Measurements from ENCODE around the gene RHBDL1. TPM values are rescaled to one million over a fixed set of nuclear protein-coding genes. Genes with fewer than 3 reads are reported as not detected.

The RHBDL1 gene
- 7.5 and 8.6 TPM in 2 replicates for total RNA-seq (2013; cell fraction: nucleolus; rRNA removed)
- 0.22 and 0.28 TPM in 2 replicates for total RNA-seq (2014; rRNA removed)
- 0.09 TPM in 1 of 2 replicates, not detected in the other for total RNA-seq (2014; rRNA removed; fragmentation: Illumina TruSeq; extraction: Trizol)
- total RNA-seq (2021) = 1.0 and 1.3 TPM in 2 replicates
- 0.62 TPM for polyA plus RNA-seq (2011; ENCODE audit: low read depth)
- polyA plus RNA-seq (2011; rRNA removed) = 0.27 and 0.65 TPM in 2 replicates
- polyA plus RNA-seq (2011; cell fraction: cytosol; rRNA removed) = 0.60 and 1.5 TPM in 2 replicates
- 39.2 and 45.8 TPM in 2 replicates for polyA plus RNA-seq (2011; cell fraction: nucleus; rRNA removed)
- polyA plus RNA-seq (2012) = 1.5 and 2.2 TPM in 2 replicates
- polyA plus RNA-seq (2014; fragmentation: Illumina TruSeq; extraction: Trizol) = 0.04 TPM in 1 of 2 replicates, not detected in the other
- polyA plus RNA-seq (2014; fragmentation: Nextera tagmentation; extraction: Ambion mirVana) = not detected
- 0.82 and 0.88 TPM in 2 replicates for polyA plus RNA-seq (2014; rRNA removed)
- polyA plus RNA-seq (2016; fragmentation: Nextera tagmentation; extraction: Ambion mirVana) = not detected
- polyA minus RNA-seq (2011; rRNA and poly(A)+ RNA removed) = 0.15 TPM in 1 of 2 replicates, not detected in the other
- not detected in 2 replicates for polyA minus RNA-seq (2011; cell fraction: cytosol; rRNA and poly(A)+ RNA removed)
- 3.9 and 4.1 TPM in 2 replicates for polyA minus RNA-seq (2011; cell fraction: nucleus; rRNA and poly(A)+ RNA removed)
- percentile 51 among the genes with signal in this experiment for Bru-seq, nascent RNA
- percentile 75 among the genes with signal in this experiment for BruChase-seq, experiment 1, labeled RNA remaining after a 6-hour chase
- BruChase-seq, experiment 2, labeled RNA remaining after a 2-hour chase = percentile 67 among the genes with signal in this experiment
- long read RNA-seq, experiment 1 = 0 reads
- long read RNA-seq, experiment 2 = 0 reads

DNA sequence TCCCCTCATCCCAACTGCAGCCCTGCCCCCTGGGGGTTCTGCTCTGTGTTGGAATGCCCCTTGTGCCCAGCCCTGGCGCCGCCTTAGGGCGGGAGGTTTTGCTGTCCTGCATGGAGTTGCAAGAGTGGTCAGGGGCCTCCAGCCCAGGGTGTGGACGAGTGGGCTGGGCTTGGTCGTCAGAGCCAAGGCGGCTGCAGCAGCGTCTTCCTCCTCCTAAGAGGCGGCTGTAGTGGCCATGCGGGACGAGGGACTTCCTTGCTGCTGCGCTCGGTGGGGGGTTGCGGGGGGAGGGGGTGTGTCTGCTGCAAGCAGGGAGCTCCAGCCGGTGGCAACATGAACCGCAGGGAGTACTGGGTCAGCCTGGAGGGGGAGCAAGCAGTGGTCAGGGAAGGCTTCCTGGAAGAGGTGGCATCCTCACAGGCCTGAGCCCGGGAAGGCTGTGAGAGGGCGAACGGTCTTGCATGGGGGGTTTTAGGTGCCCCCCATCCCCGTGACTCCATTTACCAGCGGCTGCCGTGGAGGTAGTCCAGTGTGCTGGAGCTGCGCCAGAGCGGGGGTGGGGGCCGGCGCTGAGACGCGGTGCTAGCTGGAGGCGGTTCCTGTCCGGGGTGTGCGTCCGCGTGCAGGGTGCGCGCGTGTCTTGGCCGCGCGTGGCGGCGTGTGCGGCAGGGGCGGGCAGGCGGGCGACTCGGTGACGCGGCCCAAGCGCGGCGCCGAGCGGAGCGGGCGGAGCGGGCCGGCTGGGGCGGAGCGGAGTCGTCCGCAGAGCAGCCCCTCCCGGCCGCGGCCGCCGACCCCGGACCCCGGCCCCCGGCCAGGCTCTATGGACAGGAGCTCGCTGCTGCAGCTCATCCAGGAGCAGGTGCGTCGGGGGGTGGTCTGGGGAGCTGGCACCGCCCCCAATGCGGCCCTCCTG, at the start of gene RHBDL1:
RHBDL1 (plus strand) TSS at position 704 of the 916 bp plus-strand sequence; CDS start at position 824, 120 bp downstream.
- WGBS (ENCODE audit: insufficient coverage, insufficient replicate concordance, low lambda C conversion rate, missing lambda C conversion rate) = 8% methylated on average over 56 of the region's 73 CpGs
- no peaks in the 10 kb centered on the region for H3K79me2 ChIP-seq (ENCODE audit: control insufficient read depth, insufficient read depth, low read length)
- no peaks in the 10 kb centered on the region; the same call in 1 of the 2 replicates for H4K20me1 ChIP-seq (ENCODE audit: control insufficient read depth, insufficient read depth)
- H3K27me3 ChIP-seq (replicated peaks in 1 of 2; ENCODE audit: control insufficient read depth in 2 of 2, insufficient read depth in 2 of 2, low read length in 1 of 2) = no peaks in the 10 kb centered on the region
- ChIA-PET CTCF (no interaction called here), SMC1A (ENCODE audit: uncharacterized antibody, unreplicated experiment) (no interaction called here), RAD21 (ENCODE audit: unreplicated experiment) (interaction anchor here (0.8 kb wide), 1 partner anchor 39 kb away, joined by 3 read pairs; the partner anchor contains the start of gene METTL26), POLR2A (no interaction called here)
- in situ Hi-C loops (cut with MboI) = no loop called here
- peaks cover 0 to 15% of the 10 kb centered on the region in 2 experiments; a peak in 3 of 4 replicates for H3K36me3 ChIP-seq (ENCODE audit: control insufficient read depth in 2 of 2, insufficient read depth in 2 of 2, low read length in 1 of 2)
- H3K4me3 ChIP-seq = no peak within 1 kb of the TSS
- H2AFZ ChIP-seq (ENCODE audit: control insufficient read depth, low read depth, low read length) = no peak within 1 kb of the TSS
- FAIRE-seq = no peak
- DNase-seq (ENCODE audit: low read depth, low spot score) = no peak
- H3K4me1 ChIP-seq (ENCODE audit: control insufficient read depth, insufficient read depth, low read length) = no peaks in the 10 kb centered on the region
- no TSS peak for BruUV-seq (replicated peaks)
- intact Hi-C loops (cut with micrococcal nuclease; ENCODE audit: unreplicated experiment) = no loop called here
- no peak within 1 kb of the TSS for H3K9ac ChIP-seq (ENCODE audit: control insufficient read depth, insufficient read depth, low read length)
- no peak for ATAC-seq
- H3K4me2 ChIP-seq (ENCODE audit: control insufficient read depth, insufficient read depth) = 0 out of 2 replicates have a peak within 1 kb of the TSS, but pooled peaks have one; percentile 55
- H3K9me3 ChIP-seq (replicated peaks; ENCODE audit: control insufficient read depth, insufficient read depth, low read length) = no peaks in the 10 kb centered on the region
- H3K27ac ChIP-seq (ENCODE audit: control insufficient read depth, insufficient read depth) = no peak within 1 kb of the TSS
- no peak for TF ChIP-seq ZNF207 (IDR thresholded peaks at IDR 0.05; ENCODE audit: borderline replicate concordance)
- TF ChIP-seq BHLHE40 (IDR thresholded peaks at IDR 0.05; ENCODE audit: borderline replicate concordance in 1 of 2, low read depth in 2 of 2, low read length in 1 of 2) = peak in 1 of 2 experiments; percentile 41; a peak in 2 of 4 replicates
- TF ChIP-seq, protein P1, sequence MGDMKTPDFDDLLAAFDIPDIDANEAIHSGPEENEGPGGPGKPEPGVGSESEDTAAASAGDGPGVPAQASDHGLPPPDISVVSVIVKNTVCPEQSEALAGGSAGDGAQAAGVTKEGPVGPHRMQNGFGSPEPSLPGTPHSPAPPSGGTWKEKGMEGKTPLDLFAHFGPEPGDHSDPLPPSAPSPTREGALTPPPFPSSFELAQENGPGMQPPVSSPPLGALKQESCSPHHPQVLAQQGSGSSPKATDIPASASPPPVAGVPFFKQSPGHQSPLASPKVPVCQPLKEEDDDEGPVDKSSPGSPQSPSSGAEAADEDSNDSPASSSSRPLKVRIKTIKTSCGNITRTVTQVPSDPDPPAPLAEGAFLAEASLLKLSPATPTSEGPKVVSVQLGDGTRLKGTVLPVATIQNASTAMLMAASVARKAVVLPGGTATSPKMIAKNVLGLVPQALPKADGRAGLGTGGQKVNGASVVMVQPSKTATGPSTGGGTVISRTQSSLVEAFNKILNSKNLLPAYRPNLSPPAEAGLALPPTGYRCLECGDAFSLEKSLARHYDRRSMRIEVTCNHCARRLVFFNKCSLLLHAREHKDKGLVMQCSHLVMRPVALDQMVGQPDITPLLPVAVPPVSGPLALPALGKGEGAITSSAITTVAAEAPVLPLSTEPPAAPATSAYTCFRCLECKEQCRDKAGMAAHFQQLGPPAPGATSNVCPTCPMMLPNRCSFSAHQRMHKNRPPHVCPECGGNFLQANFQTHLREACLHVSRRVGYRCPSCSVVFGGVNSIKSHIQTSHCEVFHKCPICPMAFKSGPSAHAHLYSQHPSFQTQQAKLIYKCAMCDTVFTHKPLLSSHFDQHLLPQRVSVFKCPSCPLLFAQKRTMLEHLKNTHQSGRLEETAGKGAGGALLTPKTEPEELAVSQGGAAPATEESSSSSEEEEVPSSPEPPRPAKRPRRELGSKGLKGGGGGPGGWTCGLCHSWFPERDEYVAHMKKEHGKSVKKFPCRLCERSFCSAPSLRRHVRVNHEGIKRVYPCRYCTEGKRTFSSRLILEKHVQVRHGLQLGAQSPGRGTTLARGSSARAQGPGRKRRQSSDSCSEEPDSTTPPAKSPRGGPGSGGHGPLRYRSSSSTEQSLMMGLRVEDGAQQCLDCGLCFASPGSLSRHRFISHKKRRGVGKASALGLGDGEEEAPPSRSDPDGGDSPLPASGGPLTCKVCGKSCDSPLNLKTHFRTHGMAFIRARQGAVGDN (IDR thresholded peaks at IDR 0.05) = no peak
- TF ChIP-seq NR2C2 (IDR thresholded peaks at IDR 0.05; ENCODE audit: borderline replicate concordance, control insufficient read depth, insufficient read length, low read depth) = no peak
- TF ChIP-seq, protein P2, sequence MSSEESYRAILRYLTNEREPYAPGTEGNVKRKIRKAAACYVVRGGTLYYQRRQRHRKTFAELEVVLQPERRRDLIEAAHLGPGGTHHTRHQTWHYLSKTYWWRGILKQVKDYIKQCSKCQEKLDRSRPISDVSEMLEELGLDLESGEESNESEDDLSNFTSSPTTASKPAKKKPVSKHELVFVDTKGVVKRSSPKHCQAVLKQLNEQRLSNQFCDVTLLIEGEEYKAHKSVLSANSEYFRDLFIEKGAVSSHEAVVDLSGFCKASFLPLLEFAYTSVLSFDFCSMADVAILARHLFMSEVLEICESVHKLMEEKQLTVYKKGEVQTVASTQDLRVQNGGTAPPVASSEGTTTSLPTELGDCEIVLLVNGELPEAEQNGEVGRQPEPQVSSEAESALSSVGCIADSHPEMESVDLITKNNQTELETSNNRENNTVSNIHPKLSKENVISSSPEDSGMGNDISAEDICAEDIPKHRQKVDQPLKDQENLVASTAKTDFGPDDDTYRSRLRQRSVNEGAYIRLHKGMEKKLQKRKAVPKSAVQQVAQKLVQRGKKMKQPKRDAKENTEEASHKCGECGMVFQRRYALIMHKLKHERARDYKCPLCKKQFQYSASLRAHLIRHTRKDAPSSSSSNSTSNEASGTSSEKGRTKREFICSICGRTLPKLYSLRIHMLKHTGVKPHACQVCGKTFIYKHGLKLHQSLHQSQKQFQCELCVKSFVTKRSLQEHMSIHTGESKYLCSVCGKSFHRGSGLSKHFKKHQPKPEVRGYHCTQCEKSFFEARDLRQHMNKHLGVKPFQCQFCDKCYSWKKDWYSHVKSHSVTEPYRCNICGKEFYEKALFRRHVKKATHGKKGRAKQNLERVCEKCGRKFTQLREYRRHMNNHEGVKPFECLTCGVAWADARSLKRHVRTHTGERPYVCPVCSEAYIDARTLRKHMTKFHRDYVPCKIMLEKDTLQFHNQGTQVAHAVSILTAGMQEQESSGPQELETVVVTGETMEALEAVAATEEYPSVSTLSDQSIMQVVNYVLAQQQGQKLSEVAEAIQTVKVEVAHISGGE (CRISPR knock-in tag; IDR thresholded peaks at IDR 0.05) = no peak
- TF ChIP-seq, protein P3, sequence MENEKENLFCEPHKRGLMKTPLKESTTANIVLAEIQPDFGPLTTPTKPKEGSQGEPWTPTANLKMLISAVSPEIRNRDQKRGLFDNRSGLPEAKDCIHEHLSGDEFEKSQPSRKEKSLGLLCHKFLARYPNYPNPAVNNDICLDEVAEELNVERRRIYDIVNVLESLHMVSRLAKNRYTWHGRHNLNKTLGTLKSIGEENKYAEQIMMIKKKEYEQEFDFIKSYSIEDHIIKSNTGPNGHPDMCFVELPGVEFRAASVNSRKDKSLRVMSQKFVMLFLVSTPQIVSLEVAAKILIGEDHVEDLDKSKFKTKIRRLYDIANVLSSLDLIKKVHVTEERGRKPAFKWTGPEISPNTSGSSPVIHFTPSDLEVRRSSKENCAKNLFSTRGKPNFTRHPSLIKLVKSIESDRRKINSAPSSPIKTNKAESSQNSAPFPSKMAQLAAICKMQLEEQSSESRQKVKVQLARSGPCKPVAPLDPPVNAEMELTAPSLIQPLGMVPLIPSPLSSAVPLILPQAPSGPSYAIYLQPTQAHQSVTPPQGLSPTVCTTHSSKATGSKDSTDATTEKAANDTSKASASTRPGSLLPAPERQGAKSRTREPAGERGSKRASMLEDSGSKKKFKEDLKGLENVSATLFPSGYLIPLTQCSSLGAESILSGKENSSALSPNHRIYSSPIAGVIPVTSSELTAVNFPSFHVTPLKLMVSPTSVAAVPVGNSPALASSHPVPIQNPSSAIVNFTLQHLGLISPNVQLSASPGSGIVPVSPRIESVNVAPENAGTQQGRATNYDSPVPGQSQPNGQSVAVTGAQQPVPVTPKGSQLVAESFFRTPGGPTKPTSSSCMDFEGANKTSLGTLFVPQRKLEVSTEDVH (IDR thresholded peaks at IDR 0.05; ENCODE audit: low read depth, partially characterized antibody) = no peak
- no peak for TF ChIP-seq ZBED1 (IDR thresholded peaks at IDR 0.05; ENCODE audit: borderline replicate concordance)
